HCT116 (cell line): Measurements from ENCODE around the gene TRABD. TPM values are rescaled to one million over a fixed set of nuclear protein-coding genes. Genes with fewer than 3 reads are reported as not detected.

Source experiments
- ATAC-seq: fragments of 200-7000 bp; cut with Tn5 transposase; 2 replicates; pipeline ENCODE4 v1.9.1; 2020; ENCODE audit warnings: mild to moderate bottlenecking, moderate library complexity
- BruUV-seq: library from RNA; stranded (reverse); fragments of 400-500 nt; replicated peaks from 2 replicates; lab custom pipeline; 2021; lab: Mats Ljungman, UMichigan
- CTCF ChIA-PET: fragments of 300-600 bp; sonication (Branson Sonifier 250); formaldehyde crosslinking; loops from one replicate; lab custom pipeline; 2021; ENCODE audit warnings: antibody characterized with exemption; lab: Charles Lee
- POLR2A ChIA-PET: fragments of 300-600, 350-600 bp; sonication (Branson Sonifier 250); formaldehyde crosslinking; loops from one replicate; lab custom pipeline; 2021; ENCODE audit warnings: antibody characterized with exemption; lab: Charles Lee
- RAD21 ChIA-PET, 2 experiments: fragments of 300-600 bp; sonication (Branson Sonifier 250); formaldehyde crosslinking; loops; one replicate each; lab custom pipeline; 2023; ENCODE audit warnings: low total read pairs in 2 of 2; ENCODE audit not compliant: uncharacterized antibody in 2 of 2, unreplicated experiment in 2 of 2, low non-redundant PET in 1 of 2; lab: Charles Lee
- DNase-seq: peaks from one replicate; pipeline ENCODE4 v3.0.0-alpha.2; 2010; ENCODE audit warnings: low read depth, low spot score
- H2AFZ ChIP-seq: fragments of 200-600 bp; shearing (Covaris generic), sonication (generic); 2 replicates; pipeline ENCODE4 v1.6.1; 2017; ENCODE audit warnings: low read depth, mixed run types, mixed read lengths, antibody characterized with exemption, low read length; ENCODE audit not compliant: poor library complexity, severe bottlenecking
- H3K27ac ChIP-seq: 2 replicates; pipeline ENCODE4 v1.5.1; 2012; ENCODE audit warnings: low read depth, low read length
- H3K27me3 ChIP-seq: fragments of 200-600 bp; sonication (generic); 2 replicates; pipeline ENCODE4 v1.6.1; 2016; ENCODE audit warnings: mixed run types, low read length, mixed read lengths; ENCODE audit not compliant: insufficient read depth
- H3K36me3 ChIP-seq, 2 experiments: fragments of 200-500 bp in 1 of 2; fragments of 200-600 bp in 1 of 2; sonication (Bioruptor generic) in 1 of 2; sonication (generic) in 1 of 2; 2 replicates each; pipeline versions ENCODE4 v1.5.1 to v1.6.1; 2014 to 2016; ENCODE audit warnings: low read length in 2 of 2, inconsistent platforms in 1 of 2, mixed read lengths in 1 of 2, mixed run types in 1 of 2; ENCODE audit not compliant: insufficient read depth in 2 of 2, control insufficient read depth in 1 of 2
- H3K4me1 ChIP-seq, 2 experiments: fragments of 200-600 bp in 1 of 2; sonication (generic) in 1 of 2; 2 replicates each; pipeline versions ENCODE4 v1.5.1 to v1.6.1; 2012 to 2017; ENCODE audit warnings: low read length in 2 of 2, inconsistent platforms in 1 of 2, mild to moderate bottlenecking in 1 of 2, mixed read lengths in 1 of 2, mixed run types in 1 of 2, moderate library complexity in 1 of 2; ENCODE audit not compliant: insufficient read depth in 2 of 2, control insufficient read depth in 1 of 2
- H3K4me2 ChIP-seq: fragments of 200-600 bp; sonication (generic); 2 replicates; pipeline ENCODE4 v1.6.1; 2017; ENCODE audit warnings: mixed run types, low read length, mixed read lengths
- H3K4me3 ChIP-seq, 2 experiments: fragments of 200-600 bp in 1 of 2; sonication (generic) in 1 of 2; replicated peaks in 1 of 2; 2 replicates each; pipeline ENCODE4 v1.5.1; 2011 to 2016; ENCODE audit warnings: low read length in 2 of 2, control low read depth in 1 of 2, low read depth in 1 of 2, mild to moderate bottlenecking in 1 of 2, mixed read lengths in 1 of 2, mixed run types in 1 of 2
- H3K79me2 ChIP-seq: fragments of 200-600 bp; sonication (generic); 2 replicates; pipeline ENCODE4 v1.6.1; 2017; ENCODE audit warnings: mild to moderate bottlenecking, mixed run types, low read length, moderate library complexity, mixed read lengths; ENCODE audit not compliant: insufficient read depth
- H3K9ac ChIP-seq: fragments of 200-600 bp; sonication (generic); 2 replicates; pipeline ENCODE4 v1.6.1; 2016; ENCODE audit warnings: low read length, mixed read lengths
- H3K9me2 ChIP-seq: fragments of 200-600 bp; sonication (generic), shearing (Covaris generic); 2 replicates; pipeline ENCODE4 v1.6.1; 2017; ENCODE audit warnings: mixed run types, mild to moderate bottlenecking, moderate library complexity; ENCODE audit not compliant: insufficient read depth
- H3K9me3 ChIP-seq, 2 experiments: fragments of 200-500 bp in 1 of 2; fragments of 200-600 bp in 1 of 2; sonication (Bioruptor generic) in 1 of 2; sonication (generic) in 1 of 2; 2 replicates each; pipeline ENCODE4 v1.6.1; 2014 to 2017; ENCODE audit warnings: low read length in 2 of 2, mixed read lengths in 2 of 2, inconsistent platforms in 1 of 2, low read depth in 1 of 2, mild to moderate bottlenecking in 1 of 2, mixed run types in 1 of 2, moderate library complexity in 1 of 2; ENCODE audit not compliant: control insufficient read depth in 1 of 2, insufficient read depth in 1 of 2
- H4K20me1 ChIP-seq: fragments of 200-600 bp; sonication (generic), shearing (Covaris generic); 2 replicates; pipeline ENCODE4 v1.6.1; 2017; ENCODE audit warnings: mixed run types, mild to moderate bottlenecking, moderate library complexity; ENCODE audit not compliant: insufficient read depth
- ATF3 ChIP-seq: IDR thresholded peaks from 2 replicates; pipeline ENCODE4 v1.6.1; 2012
- CEBPB ChIP-seq: IDR thresholded peaks from 2 replicates; pipeline ENCODE4 v1.6.1; 2012; ENCODE audit warnings: low read depth
- ELF1 ChIP-seq: IDR thresholded peaks from 2 replicates; pipeline ENCODE4 v1.6.1; 2012; ENCODE audit warnings: low read depth, borderline replicate concordance
- EZH2 ChIP-seq: fragments of 200-600 bp; sonication (generic); IDR thresholded peaks from 2 replicates; pipeline ENCODE4 v1.6.1; 2017; ENCODE audit warnings: antibody characterized with exemption, mixed run types
- JUND ChIP-seq: IDR thresholded peaks from 2 replicates; pipeline ENCODE4 v1.6.1; 2012
- POLR2A ChIP-seq: IDR thresholded peaks from 2 replicates; pipeline ENCODE4 v1.7.0; 2011; ENCODE audit warnings: borderline replicate concordance; ENCODE audit not compliant: insufficient read depth, insufficient read length; ENCODE audit errors: extremely low read depth
- RAD21 ChIP-seq: IDR thresholded peaks from 2 replicates; pipeline ENCODE4 v1.6.1; 2012; ENCODE audit warnings: low read depth, mild to moderate bottlenecking
- REST ChIP-seq: IDR thresholded peaks from 2 replicates; pipeline ENCODE4 v1.6.1; 2012; ENCODE audit warnings: low read depth
- SIN3A ChIP-seq: IDR thresholded peaks from 2 replicates; pipeline ENCODE4 v1.6.1; 2012; ENCODE audit warnings: low read depth
- SP1 ChIP-seq: IDR thresholded peaks from 2 replicates; pipeline ENCODE4 v1.6.1; 2012; ENCODE audit warnings: low read depth
- SRF ChIP-seq: IDR thresholded peaks from 2 replicates; pipeline ENCODE4 v1.6.1; 2012; ENCODE audit warnings: low read depth
- ZNF274 ChIP-seq: fragments of 200-500 bp; sonication (Bioruptor generic); IDR thresholded peaks from 2 replicates; pipeline ENCODE4 v1.6.1; 2014; ENCODE audit warnings: mild to moderate bottlenecking, low read depth, low read length, inconsistent platforms
- intact Hi-C: fragments of 100-400 bp; cut with micrococcal nuclease; formaldehyde crosslinking; loops from 2 replicates; pipeline ENCODE4 v1.10.0; 2022
- total RNA-seq: library from RNA; stranded (reverse); gene quantifications from one replicate; pipeline ENCODE4 v1.2.1, GENCODE V29; 2021; ENCODE audit not compliant: unreplicated experiment
- TF ChIP-seq, protein P1 (sequence below): IDR thresholded peaks from 2 replicates; pipeline ENCODE4 v1.6.1; 2012
- TF ChIP-seq, protein P2 (sequence below): IDR thresholded peaks from 2 replicates; pipeline ENCODE4 v1.6.1; 2011; ENCODE audit warnings: mild to moderate bottlenecking, low read length, moderate library complexity; ENCODE audit not compliant: insufficient replicate concordance; ENCODE audit errors: extremely low read depth

The TRABD gene
- total RNA-seq, 1 experiment from 2014 or later = 90.3 TPM

- RAD21 ChIA-PET = no interaction called here
- no peaks in the 10 kb centered on the region for H3K9me3 ChIP-seq
- ATAC-seq = peak; percentile 35; the same call in 1 of the 2 replicates
- TF ChIP-seq POLR2A (no peak), ELF1 (no peak), ZNF274 (no peak), ATF3 (no peak), SP1 (no peak), SRF (no peak), SIN3A (no peak), JUND (no peak)
- TF ChIP-seq, protein P1, sequence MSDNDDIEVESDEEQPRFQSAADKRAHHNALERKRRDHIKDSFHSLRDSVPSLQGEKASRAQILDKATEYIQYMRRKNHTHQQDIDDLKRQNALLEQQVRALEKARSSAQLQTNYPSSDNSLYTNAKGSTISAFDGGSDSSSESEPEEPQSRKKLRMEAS = no peak
- TF ChIP-seq, all 23 proteins: peak for 0
- Histone ChIP-seq H3K27me3 (no peaks in the 10 kb centered on the region), H3K4me2 (no peak overlapping the region), H3K4me3 (no peak overlapping the region), H4K20me1 (no peaks in the 10 kb centered on the region), H3K4me1 (no peaks in the 10 kb centered on the region), H3K9ac (no peak overlapping the region), H3K27ac (no peak overlapping the region), H3K79me2 (peaks cover 6% of the 10 kb centered on the region; the same call in 1 of the 2 replicates), H3K36me3 (peaks cover 17 to 20% of the 10 kb centered on the region in 2 experiments; a peak in 3 of 4 replicates), H2AFZ (no peak overlapping the region), H3K9me2 (no peaks in the 10 kb centered on the region)
- ChIA-PET POLR2A (no interaction called here), CTCF (no interaction called here)
- BruUV-seq = no TSS peak
- DNase-seq = no peak
- intact Hi-C loops = no loop called here
Measured at GRCh38 chr22:50226063-50226874, 40.6 kb downstream of the TRABD start.

- Histone ChIP-seq H3K4me2 (no peak overlapping the region), H3K27ac (no peak overlapping the region), H3K9me3 (no peaks in the 10 kb centered on the region), H3K27me3 (no peaks in the 10 kb centered on the region), H3K4me3 (no peak overlapping the region), H3K9me2 (no peaks in the 10 kb centered on the region), H4K20me1 (no peaks in the 10 kb centered on the region), H3K36me3 (peaks cover 14 to 15% of the 10 kb centered on the region in 2 experiments; a peak in 3 of 4 replicates), H2AFZ (no peak overlapping the region), H3K9ac (no peak overlapping the region), H3K4me1 (no peaks in the 10 kb centered on the region), H3K79me2 (peaks cover 6% of the 10 kb centered on the region; the same call in 1 of the 2 replicates)
- DNase-seq (no peak), ATAC-seq (no peak)
- TF ChIP-seq REST = no peak
- TF ChIP-seq ATF3 = no peak
- no peak for TF ChIP-seq CEBPB
- TF ChIP-seq RAD21 = no peak
- TF ChIP-seq, protein P2, sequence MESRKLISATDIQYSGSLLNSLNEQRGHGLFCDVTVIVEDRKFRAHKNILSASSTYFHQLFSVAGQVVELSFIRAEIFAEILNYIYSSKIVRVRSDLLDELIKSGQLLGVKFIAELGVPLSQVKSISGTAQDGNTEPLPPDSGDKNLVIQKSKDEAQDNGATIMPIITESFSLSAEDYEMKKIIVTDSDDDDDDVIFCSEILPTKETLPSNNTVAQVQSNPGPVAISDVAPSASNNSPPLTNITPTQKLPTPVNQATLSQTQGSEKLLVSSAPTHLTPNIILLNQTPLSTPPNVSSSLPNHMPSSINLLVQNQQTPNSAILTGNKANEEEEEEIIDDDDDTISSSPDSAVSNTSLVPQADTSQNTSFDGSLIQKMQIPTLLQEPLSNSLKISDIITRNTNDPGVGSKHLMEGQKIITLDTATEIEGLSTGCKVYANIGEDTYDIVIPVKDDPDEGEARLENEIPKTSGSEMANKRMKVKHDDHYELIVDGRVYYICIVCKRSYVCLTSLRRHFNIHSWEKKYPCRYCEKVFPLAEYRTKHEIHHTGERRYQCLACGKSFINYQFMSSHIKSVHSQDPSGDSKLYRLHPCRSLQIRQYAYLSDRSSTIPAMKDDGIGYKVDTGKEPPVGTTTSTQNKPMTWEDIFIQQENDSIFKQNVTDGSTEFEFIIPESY = no peak
- TF ChIP-seq EZH2 = no peak
- intact Hi-C loops = no loop called here
- ChIA-PET RAD21 (no interaction called here), POLR2A (no interaction called here), CTCF (no interaction called here)
- BruUV-seq = no TSS peak
Measured at GRCh38 chr22:50226875-50227165, 41.1 kb downstream of the TRABD start.
